Stimulated activated CD8-positive, alpha-beta memory T cell treated with anti-CD3 and anti-CD28 coated beads, Interleukin-4, amount 100 ng/mL, for 24 hours (primary cell): ENCODE data around the gene SLC1A7.

ENCODE experiments used
- DNase-seq: peaks from one replicate; pipeline ENCODE4 v3.0.0-alpha.2; 2020; ENCODE audit warnings: low read depth

SLC1A7 gene

DNA sequence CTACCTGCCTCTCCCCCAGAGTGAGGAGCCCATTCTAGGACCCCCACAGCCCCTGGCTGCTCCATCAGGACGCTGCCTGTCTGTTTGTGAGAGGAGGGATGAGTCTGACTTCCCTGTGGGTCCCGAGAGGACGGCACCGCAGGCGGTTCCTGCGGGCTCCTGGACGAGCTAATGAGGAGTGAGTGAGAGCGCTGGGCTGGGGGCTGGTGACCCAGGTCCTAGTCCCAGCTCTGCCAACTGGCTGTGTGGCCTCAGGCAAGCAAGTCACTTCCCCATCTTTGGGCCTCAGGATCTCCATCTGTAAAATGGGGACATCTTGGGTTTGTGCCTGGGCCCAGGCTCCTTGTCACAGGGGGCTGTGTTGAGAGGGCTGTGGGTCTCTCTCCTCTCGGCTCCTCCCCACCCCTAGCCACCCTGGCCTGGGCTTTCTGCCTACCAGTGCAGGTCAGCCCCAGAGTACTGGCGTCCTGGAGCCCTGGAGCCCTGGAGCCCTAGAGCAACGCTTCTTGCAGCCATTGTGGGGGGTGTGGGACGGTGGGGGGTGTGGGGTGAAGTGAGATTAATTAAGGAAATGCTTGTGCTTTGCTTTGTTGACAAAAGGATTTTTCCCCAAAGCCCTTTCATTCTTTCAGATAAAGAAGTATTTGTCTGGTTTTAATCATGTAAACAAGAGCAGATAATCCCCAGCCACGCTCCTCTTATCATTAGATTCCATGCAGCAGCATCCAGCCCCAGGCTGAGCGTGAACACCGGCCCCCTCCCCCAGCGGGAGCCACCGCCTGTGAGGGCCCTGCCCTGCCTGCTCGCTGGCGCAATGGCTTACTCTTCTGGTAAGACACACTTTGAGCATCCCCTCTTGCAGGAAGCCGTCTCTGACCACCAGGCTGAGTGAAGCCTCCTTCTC, 26.8 kb downstream of the SLC1A7 start:
- no peak for DNase-seq

DNA sequence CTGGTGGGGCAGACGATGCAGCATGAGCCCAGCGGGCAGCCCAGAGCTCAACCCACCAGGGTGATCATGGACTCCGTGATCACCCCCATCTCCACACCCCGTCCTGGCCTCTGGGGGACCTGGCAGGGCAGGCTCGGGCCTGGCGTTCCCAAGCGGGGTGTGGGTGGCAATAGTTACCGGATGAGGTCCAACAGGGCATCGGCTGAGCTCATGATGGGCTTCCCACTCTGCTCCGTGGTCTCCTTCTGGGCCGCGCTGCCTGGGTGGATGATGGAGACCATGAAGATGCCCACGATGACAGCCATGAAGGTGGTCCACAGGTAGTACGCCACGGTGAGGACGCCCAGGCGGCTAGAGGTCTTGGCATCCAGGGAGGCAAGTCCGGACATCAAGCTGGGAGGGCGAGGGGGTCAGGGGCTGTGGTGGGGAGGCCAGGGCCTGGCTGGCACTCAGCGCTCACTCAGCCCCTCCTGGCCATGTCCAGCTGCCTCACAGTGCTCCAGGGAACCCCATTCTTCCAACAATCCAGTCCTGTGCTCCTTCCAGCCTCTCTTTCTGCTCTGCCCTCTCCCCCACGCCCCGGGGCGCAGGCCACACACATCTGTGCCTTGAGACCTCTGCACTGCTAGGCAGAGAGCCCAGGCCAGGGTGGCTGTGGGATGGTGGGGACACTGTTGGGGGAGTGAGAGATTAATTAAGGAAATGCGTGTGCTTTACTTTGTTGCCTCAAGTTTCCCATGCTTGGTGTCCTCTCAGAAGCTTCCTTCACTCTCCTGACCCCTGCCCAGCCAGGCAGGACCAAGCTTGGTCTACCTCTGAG, 27.6 kb downstream of the SLC1A7 start:
- DNase-seq = no peak

DNA sequence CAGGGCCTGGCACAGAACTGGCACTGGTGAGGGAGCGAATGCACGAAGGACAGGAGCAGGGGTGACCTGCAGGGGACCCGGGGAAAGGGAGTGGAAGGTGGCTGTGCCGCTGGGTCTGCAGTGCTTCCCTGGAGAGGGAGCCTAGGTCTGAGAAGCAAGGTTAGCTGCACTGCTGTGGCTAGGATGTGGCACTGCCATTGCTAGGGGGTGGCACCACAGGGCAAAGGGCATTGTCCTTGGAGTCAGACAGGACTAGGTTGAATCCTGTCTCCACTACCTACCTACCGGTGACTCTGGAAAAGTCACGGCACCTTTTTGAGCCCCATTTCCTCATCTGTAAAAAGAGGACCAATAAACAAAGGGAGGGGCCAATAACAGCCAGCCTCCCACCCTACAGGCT, 28.3 kb downstream of the SLC1A7 start:
- no peak for DNase-seq

- DNase-seq = no peak
Observed at GRCh38 chr1:53112861-53113260, 29.6 kb downstream of the SLC1A7 start.

- no peak for DNase-seq
Observed at GRCh38 chr1:53112271-53112774, 30.1 kb downstream of the SLC1A7 start.

GRCh38 chr1:53111693-53112092, 30.7 kb downstream of the SLC1A7 start:
- DNase-seq = no peak

- DNase-seq = no peak
Observed at GRCh38 chr1:53111073-53111556, 31.3 kb downstream of the SLC1A7 start.

DNA sequence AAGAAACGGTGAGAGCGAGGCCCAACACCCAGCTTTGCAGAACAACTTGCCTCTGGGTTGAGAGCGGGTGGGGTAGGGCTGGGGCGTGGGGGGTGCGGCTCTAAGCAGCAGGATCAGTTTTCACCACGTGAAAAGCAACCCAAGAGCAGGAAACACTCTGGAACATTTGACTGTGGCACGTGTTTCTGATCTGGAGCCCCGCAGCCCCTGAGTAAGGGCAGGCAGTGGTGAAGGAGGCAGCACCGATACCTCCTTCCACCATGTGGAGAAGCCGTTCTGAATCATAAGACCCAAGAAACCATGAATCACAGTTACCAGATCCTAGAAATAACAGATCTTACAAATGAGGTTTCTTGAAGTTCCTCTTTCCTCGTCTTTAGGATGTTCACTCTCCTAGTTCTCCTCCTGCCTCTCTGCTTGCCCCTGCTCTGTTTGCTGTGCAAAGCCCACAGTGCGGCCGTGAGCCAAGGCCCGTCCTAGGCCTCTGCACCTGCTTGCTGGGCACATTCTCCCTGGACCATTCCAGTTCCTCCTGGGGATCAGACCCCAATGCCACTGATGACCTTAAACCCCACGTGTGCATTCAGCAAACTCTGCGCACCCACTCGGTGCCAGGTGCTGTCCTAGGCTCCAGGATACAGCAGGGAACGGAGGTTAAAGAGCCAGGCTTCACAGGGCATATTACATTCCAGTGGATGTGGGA, 31.9 kb downstream of the SLC1A7 start:
- no peak for DNase-seq

DNA sequence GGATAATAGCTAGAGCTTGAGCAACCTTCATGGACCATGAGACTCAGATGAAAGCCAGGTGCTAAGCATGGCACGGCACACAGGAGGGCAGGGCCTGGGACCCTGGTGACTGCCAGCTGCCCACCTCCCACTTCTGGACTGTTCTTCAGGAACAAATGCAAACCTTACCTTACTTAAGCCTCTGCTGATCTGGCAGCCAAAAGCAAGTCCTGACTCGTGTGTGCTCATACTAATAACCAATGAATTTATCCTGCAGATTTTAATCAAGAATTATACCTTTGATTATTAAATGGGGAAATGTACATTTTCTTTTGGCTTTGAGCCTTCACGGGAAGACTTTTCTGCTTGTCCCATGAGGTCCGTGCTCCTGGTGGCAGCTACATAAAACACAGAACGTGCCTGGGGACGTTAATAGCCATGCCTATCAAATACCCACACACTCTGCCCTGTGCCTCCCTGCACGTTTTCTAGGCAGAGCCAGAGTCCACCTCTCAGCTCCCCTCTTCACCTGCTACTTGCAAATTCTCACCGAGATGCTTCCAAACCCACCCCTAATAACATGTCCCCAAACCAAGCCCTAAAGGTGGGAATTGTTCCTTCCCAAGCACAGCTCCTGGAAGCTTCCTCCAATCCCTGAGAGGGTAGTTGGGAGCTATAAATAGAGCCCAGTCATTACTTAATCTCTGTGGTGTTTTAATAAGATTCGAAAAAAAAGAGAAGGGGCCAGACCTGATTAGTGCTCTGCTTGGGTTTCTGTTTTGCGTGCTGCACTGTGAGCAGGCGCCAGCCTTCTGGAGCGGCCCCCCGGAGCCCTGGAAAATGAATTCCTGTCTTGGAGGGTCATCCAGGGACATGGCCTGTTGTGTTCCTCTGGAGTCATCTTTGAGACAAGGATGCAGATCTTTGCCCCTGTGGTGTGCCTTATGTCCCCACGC, 33.5 kb downstream of the SLC1A7 start:
- no peak for DNase-seq

- DNase-seq = no peak
Observed at GRCh38 chr1:53107570-53108322, 34.7 kb downstream of the SLC1A7 start.

GRCh38 chr1:53107090-53107489, 35.3 kb downstream of the SLC1A7 start:
- no peak for DNase-seq

- DNase-seq = no peak
Observed at GRCh38 chr1:53104289-53104913, 38.0 kb downstream of the SLC1A7 start.

DNA sequence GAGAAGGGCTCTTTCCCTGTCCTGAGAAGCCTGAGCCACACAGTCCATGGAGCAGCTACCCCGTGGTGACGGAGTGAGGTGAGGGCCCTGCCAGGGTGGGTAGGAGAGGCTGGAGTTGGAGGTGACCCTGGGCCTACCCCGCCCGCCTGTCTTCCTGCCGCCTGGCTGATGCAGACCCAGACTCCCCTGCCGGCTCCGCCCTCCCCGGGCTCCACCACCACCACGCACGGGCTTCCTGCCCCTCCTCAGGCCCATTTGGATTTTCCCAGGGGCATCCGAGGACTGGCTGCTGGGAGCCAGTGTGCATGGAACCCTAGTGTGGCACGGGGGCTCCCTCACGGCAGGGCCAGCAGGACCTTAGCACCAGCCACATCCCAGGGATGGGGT, 47.9 kb downstream of the SLC1A7 start:
- DNase-seq = no peak

GRCh38 chr1:53093778-53094532, 48.5 kb downstream of the SLC1A7 start:
- no peak for DNase-seq

DNA sequence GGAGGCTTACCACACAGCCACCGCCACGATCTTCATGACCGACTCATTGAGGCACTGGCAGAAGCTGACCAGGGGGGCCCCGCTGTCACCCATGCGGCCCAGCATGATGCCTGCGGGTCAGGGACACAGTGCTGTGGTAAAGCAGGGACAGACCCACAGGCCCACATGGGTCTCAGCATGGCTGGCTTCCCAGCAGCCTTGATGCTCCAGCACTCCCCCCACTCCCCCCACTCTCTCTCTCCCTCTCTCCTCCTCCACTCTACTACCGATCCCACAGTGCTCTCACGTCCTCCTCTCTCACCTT, 49.0 kb downstream of the SLC1A7 start:
- DNase-seq = no peak

- DNase-seq = no peak
Observed at GRCh38 chr1:53092659-53093450, 49.6 kb downstream of the SLC1A7 start.

- DNase-seq = no peak
Observed at GRCh38 chr1:53091841-53092645, 50.4 kb downstream of the SLC1A7 start.
